GM18508 (cell line): ENCODE data around the gene PABPN1L.

Source experiments
- ATAC-seq: cut with Tn5 transposase; IDR thresholded peaks from one replicate; pipeline ENCODE4 v1.9.1; 2021; ENCODE audit warnings: moderate number of reproducible peaks; ENCODE audit not compliant: insufficient read depth, unreplicated experiment

PABPN1L gene, protein sequence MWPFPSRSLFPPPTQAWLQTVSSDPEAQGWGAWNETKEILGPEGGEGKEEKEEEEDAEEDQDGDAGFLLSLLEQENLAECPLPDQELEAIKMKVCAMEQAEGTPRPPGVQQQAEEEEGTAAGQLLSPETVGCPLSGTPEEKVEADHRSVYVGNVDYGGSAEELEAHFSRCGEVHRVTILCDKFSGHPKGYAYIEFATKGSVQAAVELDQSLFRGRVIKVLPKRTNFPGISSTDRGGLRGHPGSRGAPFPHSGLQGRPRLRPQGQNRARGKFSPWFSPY

DNA sequence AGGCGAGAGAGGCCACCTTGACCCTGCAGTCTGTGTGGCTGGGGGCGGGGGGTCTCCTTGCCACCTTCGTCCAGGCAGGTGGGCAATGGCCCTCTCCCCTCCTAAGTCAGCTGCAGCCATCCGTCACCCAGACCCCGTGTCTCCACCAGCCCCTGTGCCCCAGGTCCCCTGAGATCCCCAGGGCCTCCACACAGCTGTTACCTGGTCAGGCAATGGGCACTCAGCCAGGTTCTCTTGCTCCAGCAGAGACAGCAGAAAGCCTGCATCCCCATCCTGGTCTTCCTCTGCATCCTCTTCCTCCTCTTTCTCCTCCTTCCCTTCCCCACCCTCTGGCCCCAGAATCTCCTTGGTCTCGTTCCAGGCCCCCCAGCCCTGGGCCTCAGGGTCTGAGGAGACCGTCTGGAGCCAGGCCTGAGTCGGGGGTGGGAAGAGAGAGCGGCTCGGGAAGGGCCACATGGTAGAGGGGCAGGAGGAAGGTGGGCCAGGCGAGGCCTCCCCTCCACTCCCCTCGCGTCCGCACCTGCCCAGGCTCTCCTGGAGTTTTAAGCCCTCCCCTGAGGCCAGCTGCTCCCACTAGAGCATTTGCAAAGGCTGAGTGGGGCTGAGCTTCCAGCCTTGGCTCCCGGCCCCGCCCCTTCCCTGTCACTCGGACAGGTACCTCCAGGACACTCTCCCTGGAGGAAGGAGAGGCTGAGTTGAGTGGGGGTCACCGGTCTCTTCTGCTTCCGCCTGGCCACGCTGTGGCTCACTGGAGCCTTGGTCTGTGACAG lies at the start of gene PABPN1L:
PABPN1L (minus strand) TSS at position 510 of the 770 bp plus-strand sequence; CDS start at position 456, 54 bp downstream.
- ATAC-seq = no peak

DNA sequence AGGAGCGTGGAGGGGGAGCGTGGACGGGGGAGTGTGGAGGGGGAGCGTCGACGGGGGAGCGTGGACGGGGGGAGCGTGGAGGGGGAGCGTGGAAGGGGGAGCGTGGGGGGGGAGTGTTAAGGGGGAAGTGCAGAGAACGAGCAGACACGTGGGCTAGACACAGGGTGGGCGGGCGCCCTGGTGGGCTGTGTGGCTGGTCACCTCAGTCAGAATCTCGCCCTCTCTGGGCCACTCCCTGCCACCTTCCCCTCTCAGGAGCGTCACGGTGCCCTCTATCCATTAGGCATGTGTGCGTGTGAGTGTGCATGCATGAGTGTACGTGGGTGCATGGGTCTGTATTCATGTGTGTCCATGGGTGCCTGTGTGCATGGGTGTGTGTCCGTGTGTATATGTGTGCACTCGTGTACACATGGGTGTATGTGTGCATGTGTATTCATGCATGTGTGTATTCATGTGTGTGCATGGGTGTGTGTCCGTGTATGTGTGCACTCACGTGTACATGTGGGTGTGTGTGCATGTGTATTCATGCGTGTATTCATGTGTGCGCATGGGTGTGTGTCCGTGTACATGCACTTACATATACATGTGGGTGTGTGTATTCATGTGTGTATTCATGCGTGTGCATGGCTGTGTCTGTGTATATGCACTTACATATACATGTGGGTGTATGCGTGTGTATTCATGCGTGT lies 49.3 kb upstream of the PABPN1L start:
- ATAC-seq = no peak

DNA sequence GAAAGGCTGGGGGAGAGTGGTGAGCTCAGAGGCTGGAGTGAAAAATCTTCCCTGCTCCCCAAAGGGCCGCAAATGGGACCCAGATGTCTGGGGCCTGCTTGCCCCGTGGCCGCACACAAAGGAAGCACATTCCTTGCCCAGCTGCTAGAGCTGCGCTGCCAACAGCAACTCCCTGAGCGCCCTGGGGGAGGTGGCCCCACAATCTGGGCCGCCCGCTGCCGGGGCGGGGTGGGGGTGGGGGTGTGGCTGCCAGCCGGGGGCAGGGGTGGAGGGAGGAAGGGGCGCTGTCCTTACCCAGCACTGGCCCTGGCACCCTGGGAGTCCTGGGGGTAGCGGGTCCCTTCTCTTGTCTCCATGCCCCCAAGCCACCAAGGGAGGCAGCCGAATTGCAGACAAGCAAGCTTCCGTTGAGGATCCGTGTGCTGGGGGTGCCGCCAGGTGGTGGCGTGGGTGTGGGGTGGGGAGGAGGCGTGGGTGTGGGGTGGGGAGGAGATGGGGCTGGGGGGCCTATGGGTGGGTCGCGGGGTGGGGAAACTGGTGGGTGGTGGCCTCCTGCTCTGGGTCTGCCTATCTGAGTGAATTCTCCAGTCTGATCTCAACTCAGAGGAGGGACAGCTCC lies 48.4 kb upstream of the PABPN1L start:
- ATAC-seq = no peak

DNA sequence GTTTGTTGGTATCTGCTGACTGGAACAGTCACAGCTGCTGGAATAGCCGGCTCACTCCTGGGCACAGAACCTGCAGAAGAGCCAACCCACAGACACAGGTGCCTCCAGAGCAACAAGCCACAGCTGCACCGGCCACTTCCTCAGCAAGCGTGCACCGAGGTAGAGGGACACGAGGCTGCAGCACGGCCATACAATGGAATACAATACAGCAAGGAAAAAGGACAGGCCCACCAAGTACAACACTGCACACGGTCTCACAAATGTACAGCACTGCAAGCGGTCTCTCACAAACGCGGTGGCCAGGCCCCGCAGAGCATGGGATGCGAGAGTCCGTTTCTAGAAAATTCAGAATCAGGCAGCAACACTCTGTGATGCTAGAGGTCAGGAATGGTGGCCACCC lies 47.4 kb upstream of the PABPN1L start:
- no peak for ATAC-seq

DNA sequence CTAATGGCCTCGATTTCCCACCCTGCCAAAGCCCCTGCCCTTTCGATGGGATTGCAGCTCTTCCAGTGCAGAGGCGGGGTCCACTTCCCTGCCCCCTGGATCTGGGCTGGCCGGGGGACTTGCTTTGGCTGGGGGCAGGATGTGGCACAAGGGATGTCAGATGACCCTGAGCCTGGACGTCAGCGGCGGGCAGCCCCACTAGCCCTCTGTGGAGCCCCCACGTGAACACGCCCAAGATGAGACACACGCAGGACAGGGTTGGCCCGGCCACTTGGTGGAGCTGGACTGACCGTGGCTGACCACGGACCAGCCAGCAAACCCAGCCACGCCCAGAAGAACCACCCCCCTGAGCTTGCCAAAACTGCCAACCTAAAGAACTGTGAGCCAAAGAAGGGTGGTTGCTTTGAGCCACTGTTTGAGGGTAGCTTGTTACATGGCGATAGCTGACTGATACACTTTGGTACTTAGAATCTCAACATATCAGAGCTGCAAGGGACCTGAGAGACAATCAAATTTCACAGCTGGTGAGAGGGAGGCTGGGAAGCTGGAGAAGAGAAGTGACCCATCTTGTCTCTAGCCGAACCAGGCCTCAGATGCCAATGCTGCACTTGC lies 46.6 kb upstream of the PABPN1L start:
- no peak for ATAC-seq

DNA sequence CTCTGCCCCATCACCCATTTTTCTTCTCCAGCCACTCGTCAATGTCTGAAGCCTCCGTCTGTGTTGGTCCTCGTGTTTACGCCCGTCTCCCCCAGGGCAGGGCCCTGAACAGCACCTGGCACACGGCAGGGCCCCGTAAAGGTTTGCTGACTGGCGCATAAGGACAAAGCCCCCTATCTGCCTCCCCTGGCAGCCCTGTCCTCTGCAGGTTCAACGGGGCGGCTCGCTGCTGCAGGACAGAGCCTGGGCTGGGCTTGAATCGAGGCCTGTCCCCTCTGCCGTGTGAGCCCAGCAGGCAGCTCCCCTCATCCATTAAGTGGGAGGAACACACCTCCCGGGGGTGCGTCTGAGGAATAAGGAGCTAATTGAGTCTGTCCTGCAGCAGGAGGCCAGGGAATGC lies 46.1 kb upstream of the PABPN1L start:
- ATAC-seq = no peak

DNA sequence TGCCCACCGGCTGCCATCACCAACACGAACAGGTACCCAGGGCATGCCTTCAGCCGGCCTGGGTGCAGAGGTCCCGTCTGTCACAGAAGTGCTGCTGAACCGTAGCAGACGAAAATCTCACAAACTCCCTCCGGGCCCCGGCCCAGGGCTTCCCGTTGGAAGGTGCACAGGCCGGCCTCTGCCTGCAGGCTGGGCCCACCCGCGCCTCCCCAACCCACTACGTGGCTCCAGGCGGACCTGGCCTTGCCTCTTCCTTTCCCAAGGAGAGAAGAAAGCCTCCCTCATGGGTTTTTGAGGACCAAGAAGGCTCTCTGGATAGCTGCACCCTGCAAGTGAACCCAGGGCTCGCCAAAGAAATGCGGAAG lies 45.5 kb upstream of the PABPN1L start:
- no peak for ATAC-seq

DNA sequence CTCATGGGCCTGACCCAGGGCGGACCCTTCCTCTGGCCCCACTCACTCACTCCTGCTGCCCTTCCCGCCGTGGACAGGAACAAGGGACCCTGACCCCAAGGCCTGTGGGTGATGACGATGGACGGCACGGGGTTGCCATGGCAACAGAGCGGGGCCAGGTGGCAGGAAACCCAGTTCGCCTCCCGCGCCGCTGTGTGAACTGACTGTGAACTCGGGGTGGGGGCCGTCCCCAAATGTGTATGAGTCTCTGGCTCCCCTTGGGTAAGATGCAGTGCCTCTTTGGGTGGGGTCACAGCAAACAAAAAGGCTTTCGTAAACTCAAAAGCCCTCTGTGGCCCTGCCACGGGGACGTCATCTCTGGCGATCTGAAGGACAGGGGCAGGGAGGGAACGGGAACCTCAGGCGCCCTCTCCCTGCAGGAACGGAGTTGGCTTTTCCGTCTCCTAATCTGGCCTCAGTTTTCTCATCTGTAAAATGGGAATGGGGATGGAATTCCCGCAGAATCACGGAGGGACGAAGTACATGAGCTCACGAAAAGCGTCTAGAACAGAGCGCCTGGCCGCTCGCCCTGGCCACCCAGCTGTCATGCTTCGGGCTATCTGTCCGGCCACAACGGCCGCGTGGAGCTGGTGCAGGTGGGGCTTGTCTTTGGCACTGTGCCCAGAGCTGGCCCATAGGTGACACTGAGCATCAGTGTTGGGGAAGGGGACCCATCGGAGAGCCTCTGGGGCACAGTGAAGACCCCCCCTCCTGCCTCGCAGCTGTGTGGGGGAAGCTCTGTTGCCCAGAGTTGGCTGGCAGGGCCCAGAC lies 44.9 kb upstream of the PABPN1L start:
- no peak for ATAC-seq

DNA sequence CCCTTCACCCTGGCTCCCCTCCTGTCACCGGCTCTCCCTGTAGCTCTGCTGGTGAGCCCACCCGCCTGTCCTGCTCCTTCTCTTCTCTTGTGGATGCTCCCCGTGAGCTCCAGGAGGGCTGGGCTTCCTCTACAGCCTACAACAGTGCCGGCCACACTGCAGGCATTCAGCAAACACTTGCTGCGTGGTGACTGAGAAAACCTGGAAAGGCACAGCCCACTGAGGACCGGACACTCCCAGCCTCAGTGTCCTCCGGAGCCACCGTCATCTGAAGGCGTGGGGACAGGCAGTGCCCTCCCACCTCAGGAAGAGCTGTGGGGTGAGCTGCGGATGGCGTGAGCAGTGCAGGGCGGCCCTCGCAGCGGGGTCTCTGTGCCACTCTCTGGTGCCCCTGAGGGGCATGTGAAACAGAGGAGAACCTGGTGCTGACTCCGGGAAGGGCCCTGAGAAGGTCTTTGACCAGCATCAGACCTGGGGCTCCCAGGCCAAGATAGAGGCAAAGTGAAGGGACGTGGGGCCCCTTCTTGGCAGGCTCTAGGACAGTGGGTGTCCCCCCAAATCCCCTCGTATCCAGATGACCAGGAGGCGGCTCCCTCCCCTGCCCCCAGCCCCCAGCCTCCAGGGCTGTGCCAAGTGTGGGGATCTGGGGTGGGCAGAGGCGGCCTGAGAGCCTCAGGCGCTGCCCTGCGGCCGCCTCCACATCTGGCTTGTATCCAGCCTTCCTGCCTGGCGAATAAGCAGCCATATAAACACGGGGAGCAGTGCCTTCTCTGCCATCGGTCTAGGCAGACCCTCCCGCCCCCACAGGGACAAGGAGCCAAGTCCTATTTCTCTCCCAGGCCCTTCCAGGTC lies 44.0 kb upstream of the PABPN1L start:
- ATAC-seq = no peak

DNA sequence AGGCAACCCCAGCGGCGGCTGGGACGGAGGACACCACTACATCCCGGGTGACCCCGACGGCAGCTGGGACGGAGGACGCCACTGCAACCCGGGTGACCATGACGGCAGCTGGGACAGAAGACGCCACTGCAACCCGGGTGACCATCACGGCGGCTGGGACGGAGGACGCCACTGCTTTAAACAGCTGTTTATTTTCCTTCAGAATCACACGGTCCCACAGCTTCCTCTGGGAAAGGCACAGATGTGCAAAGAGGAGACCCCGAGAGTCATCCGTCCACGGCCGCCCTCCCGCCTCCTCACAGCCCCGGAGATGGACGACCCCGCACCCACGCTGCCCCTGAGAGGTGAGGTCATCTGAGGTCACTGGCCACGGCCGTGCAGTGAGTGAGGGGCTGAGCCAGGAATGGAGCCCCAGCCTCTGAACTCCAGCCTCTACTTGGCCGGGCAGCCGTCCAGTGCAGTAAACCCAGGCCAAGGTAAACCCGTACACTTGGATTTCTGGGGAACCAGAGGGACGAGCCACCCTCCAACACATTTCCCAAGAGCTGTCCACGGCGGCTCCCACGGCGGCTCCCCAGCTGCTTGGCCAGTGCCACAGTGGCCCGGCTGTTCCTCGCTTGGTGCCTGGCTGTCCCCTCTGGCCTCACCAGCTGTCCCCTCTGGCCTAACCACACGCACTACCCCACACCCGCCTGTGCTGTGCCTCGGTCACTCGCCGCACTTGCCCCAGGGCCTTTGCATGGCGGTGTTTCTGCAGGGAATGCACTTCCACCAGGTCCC lies 43.2 kb upstream of the PABPN1L start:
- no peak for ATAC-seq

DNA sequence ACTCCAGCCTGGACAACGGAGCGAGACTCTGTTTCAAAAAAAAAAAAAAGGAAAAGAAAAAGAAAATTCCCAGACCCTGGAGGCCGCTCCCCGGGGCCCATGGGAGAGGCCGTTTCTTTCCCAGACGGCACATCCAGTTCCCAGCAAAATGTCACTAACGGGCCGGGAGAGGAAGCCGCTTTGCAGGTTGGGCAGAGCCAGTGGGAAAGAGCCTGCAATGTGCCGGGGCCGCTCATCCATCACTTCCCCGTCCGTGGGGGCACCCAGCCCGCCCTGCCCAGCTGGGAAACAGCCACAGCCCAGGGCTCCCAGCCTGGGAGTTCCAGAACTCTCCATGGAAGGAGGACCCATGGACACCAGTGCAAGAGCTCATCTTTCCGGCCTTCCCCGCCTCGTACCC lies 41.8 kb upstream of the PABPN1L start:
- ATAC-seq = no peak

DNA sequence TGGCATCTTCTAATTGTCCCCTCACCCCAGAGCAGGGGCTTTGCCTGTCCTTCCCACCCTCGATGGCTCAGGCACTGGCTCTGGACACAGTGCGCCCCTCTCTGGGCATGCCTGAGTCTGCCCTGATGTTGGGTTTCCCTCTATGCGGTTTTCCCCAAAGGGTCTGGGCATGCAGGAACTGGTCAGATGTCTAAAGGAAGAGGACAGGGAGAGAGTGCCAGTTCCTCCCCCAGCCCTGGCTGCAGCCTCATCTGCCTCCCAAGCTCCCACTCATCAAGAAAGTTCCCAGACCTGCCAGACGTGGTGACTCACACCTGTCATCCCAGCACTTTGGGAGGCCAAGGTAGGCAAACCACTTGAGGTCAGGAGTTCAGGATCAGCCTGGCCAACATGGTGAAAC lies 41.3 kb upstream of the PABPN1L start:
- no peak for ATAC-seq

DNA sequence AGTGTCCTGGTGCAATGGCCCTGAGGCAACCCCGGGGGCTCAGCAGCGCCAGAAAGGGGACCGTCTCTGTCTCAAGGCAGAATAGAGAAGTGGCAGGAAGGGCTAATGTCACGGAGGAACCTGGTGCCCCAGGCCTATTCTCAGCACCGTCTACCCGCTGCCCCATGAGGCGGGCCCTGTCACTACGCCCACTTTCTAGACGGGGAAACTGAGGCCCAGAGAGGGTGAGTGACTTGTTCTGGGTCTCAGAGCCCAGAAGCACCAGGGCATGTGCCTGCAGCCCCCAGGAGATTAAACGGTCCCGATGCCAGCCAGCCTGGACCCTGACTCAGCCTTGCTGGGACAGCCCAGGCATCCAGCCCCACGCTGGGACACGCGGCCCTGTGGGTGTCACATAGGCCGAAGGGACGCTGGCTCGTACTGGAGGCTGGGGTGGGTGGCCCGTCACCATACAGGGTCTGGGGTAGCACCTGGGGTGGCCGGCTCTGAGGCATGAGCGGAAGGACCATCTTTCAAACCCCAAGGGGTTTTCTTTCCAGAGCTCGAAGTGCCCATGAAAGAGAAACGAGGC lies 40.2 kb upstream of the PABPN1L start:
- no peak for ATAC-seq

DNA sequence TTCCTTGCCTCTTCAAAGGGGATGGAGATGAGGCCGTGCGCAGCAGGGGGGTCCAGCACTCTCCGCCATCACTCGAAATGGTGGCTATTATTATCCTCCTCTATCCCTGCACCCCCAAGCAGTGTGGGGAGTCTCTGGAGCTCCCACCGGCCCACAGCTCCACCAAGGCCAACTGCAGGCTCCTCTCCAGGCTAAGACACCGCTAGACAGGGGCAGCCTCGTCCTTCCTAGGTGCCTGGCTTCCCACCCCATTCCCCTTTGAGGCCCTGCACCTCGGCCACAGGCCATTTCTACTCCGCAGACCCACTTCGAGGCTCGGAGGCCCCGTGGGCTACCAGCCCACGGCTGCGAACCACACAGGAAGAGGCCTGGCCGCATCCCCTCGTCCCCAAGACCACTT lies 39.6 kb upstream of the PABPN1L start:
- ATAC-seq = no peak

DNA sequence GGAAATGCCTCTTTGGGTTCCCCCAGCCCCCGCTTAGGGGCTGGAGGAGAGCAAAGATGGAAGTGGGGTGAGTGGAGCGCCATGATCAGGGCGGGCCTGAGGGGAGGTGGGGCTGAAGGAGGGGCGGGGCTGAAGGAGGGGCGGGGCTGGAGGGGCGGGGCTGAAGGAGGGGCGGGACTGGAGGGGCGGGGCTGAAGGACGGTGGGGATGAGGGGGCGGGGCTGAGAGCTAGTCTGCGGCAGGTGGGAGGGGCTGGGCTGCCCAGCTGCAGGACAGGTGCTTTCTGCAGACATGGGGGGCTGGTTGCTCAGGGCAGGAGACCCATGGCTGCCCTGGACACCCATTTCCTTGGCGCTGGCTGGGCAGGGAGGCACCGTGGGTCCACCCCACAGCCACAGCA lies 39.1 kb upstream of the PABPN1L start:
- no peak for ATAC-seq

DNA sequence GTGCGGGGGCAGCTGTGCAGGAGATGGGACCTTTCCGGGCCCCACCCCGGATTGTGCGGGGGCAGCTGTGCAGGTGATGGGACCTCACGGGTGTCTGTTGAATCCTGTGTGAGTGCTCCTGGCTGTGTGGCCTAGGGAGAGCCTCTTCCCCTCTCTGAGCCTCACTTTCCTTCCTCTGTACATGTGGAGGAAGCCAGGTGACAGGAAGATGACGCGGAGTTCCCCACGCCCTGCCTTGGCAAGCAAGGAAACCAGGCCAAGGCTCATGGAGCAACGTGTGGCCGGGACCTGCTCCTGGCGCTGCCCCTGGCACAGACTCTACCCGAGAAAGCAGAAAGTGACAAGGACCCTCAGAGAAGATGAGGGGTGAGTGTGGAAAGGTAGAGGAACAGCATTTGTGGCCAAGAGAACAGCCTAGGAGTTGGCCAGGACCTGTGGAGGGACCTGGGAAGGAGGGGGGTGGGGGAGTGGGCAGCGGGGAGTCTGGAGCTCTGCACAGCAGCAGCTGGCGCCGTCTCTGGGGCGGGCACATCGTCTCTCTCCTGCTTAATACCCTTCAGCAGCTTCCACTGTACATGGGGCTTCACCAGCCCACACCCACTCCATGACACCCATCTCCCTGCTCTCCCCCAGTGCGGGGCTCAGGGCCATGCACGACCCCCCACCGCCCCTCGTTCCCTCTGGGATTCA lies 38.4 kb upstream of the PABPN1L start:
- no peak for ATAC-seq

DNA sequence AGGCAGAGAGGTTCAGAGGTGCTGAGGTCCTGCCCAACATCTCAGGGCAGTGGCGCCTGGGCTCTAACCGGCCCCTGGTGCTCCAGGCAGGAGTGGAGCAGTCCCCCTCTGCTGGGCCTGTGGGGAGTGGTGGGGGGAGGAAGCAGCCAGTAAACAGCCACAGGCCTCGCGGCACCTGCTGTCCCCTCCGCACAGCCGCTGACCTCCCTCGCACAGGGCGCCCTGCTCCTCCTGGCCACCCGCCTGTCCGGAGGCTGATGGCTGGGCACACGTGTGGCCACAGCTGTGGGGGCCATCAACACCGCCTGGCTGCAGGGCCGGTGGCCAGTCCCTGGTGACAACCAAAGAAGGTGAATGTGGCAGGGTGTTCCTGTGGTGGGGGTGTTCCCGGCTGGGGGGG lies 36.8 kb upstream of the PABPN1L start:
- ATAC-seq = no peak
